ENCODE measurements around the gene HOTAIR.

The HOTAIR gene

DNA sequence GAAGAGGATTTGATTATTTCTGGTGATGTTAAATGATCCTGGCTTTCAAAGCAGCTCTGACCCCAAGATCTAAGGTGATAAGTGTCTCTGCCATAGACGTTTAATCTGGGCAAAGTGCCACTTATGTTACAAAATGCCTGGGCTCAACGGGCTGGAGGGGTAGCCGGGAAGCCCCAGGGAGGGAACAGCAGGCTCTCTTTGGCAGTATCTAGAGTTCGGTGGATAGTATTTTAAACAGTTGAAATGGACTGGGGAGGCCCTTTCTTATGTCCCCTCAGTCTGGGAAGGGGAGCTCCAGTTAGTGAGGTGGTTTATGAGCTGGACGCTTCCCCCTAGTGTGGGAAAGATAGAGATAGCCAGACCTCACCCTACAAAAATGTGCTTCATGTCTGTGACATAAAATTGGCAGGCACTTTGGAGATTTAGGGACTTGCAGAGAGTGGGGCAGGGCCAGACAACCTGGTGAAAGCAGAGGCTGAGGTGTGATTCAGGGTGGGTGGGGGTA, 7.3 kb downstream of the HOTAIR start:
- TF ChIP-seq, protein P1, sequence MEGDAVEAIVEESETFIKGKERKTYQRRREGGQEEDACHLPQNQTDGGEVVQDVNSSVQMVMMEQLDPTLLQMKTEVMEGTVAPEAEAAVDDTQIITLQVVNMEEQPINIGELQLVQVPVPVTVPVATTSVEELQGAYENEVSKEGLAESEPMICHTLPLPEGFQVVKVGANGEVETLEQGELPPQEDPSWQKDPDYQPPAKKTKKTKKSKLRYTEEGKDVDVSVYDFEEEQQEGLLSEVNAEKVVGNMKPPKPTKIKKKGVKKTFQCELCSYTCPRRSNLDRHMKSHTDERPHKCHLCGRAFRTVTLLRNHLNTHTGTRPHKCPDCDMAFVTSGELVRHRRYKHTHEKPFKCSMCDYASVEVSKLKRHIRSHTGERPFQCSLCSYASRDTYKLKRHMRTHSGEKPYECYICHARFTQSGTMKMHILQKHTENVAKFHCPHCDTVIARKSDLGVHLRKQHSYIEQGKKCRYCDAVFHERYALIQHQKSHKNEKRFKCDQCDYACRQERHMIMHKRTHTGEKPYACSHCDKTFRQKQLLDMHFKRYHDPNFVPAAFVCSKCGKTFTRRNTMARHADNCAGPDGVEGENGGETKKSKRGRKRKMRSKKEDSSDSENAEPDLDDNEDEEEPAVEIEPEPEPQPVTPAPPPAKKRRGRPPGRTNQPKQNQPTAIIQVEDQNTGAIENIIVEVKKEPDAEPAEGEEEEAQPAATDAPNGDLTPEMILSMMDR (IDR thresholded peaks at IDR 0.05; ENCODE audit: low read depth, low read length, missing control alignments): no peak
- in situ Hi-C loops (cut with HindIII; ENCODE audit: low sequenced_read_pairs): no loop called here
- H3K4me3 ChIP-seq (ENCODE audit: low read depth, low read length): no peak overlapping the region
- DNase-seq (ENCODE audit: low read depth): no peak

DNA sequence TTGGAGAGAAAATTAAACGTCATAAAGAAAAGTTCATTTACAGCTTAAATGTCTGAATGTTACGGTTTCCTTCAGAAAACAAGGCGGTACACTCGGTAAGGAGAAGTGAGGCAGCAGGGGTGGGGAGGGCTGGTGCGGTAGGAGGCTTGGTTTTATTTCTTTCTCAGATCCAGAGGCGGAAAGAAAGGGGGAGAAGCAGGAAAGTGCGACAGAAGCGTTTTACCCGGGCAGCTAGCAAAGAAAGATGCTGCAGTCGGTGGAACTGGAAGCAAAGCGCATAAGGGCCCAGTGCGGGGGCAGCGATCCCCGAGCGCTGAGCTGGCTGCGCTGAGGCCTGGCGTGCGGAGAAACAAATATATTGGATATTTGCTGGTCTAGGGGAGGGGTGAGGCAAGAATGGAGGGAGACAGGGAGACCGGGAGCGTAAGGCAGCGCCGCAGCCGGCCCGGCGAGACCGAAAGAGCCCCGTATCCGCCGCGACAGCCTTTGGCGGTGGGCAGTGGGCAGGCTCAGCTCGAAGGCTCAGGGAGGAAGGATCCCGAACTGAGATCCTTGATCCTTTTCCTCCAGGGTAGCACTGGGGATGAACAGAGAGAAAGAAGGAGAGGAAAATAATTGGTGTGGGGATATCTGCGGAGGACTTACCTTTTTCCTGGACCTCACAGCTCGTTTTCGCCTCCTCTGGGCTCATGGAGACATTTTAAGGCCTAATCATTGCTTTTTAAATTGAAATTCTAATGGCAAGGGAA, 8.2 kb downstream of the HOTAIR start:
- no peak overlapping the region for H3K4me3 ChIP-seq (ENCODE audit: low read depth, low read length)
- DNase-seq (ENCODE audit: low read depth): no peak
- in situ Hi-C loops (cut with HindIII; ENCODE audit: low sequenced_read_pairs): no loop called here
- TF ChIP-seq, protein P1 (IDR thresholded peaks at IDR 0.05; ENCODE audit: low read depth, low read length, missing control alignments): no peak

DNA sequence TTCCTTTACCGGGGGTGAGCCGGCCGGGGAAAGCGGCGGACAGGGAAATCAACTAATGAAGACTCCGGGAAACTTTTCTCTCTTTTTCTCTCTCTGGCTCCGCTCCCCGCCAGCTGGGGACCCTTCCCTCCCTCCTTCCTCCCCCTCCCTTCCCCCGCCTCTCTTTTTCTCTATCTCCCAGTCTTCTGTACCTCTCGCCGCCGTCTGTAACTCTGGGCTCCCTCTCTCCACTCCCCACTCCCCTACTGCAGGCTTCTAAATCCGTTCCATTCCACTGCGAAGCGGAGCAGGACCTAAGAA, 8.7 kb downstream of the HOTAIR start:
- no peak overlapping the region for H3K4me3 ChIP-seq (ENCODE audit: low read depth, low read length)
- no peak for DNase-seq (ENCODE audit: low read depth)
- in situ Hi-C loops (cut with HindIII; ENCODE audit: low sequenced_read_pairs): no loop called here
- TF ChIP-seq, protein P1 (IDR thresholded peaks at IDR 0.05; ENCODE audit: low read depth, low read length, missing control alignments): no peak

DNA sequence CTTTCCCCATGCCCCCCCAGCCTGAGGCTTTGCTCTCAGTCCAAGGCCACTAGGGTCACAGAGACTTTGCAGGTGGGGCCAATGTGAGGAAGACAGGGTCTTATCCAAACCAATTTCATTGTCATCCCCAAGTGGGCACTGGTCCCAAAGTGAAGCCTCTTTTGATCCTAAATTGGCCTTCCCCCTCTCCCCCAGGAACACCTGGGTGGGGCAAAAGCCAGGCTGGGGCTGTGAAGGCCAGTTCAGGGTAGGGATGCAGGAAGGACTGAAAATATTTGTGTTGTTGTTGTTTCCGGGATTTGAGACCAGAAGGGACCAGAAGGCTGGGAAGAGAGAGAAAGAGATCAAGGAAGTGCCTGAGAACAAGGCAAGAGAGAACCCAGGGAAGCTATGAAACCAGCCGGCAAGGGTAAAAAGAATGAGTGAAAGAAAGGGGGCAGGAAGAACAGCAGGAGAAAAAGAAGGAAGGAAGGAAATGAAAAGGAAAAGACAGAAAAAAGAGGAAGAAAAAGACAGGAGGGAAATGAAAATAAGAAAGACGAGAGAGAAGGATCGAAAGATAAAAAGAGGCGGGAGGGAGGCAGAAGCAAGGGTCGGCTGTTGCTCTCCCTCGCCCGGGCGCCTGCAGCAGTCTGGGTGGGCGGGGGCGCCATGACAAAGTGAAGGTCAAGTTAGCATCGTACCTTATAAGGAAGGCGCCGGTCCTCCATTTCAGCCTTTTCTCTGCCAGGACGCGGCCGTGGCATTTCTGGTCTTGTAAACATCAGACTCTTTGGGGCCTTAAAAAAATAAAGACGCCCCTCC, 9.3 kb downstream of the HOTAIR start:
- no peak overlapping the region for H3K4me3 ChIP-seq (ENCODE audit: low read depth, low read length)
- DNase-seq (ENCODE audit: low read depth): no peak
- TF ChIP-seq, protein P1 (IDR thresholded peaks at IDR 0.05; ENCODE audit: low read depth, low read length, missing control alignments): no peak
- in situ Hi-C loops (cut with HindIII; ENCODE audit: low sequenced_read_pairs): no loop called here

DNA sequence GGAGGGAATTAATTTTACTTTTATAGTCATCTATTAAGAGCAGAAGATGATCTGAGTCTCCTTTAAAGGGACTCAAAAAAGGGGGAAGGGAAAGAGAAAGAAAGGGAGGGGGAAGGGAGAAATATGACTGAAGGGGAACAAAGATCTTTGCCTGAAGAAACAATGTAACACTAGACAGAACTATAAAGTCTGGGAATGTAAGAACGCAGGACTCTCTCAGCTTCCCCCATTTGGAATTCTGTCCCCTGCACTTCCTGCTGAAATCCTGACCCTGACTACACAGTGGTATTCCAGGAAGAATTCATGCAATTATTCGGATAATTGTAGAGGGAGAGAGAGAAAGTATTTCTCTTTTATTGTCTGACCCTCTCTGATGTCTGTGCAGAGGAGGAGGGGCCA, 10.4 kb downstream of the HOTAIR start:
- H3K4me3 ChIP-seq (ENCODE audit: low read depth, low read length): no peak overlapping the region
- TF ChIP-seq, protein P1 (IDR thresholded peaks at IDR 0.05; ENCODE audit: low read depth, low read length, missing control alignments): no peak
- in situ Hi-C loops (cut with HindIII; ENCODE audit: low sequenced_read_pairs): no loop called here
- no peak for DNase-seq (ENCODE audit: low read depth)

DNA sequence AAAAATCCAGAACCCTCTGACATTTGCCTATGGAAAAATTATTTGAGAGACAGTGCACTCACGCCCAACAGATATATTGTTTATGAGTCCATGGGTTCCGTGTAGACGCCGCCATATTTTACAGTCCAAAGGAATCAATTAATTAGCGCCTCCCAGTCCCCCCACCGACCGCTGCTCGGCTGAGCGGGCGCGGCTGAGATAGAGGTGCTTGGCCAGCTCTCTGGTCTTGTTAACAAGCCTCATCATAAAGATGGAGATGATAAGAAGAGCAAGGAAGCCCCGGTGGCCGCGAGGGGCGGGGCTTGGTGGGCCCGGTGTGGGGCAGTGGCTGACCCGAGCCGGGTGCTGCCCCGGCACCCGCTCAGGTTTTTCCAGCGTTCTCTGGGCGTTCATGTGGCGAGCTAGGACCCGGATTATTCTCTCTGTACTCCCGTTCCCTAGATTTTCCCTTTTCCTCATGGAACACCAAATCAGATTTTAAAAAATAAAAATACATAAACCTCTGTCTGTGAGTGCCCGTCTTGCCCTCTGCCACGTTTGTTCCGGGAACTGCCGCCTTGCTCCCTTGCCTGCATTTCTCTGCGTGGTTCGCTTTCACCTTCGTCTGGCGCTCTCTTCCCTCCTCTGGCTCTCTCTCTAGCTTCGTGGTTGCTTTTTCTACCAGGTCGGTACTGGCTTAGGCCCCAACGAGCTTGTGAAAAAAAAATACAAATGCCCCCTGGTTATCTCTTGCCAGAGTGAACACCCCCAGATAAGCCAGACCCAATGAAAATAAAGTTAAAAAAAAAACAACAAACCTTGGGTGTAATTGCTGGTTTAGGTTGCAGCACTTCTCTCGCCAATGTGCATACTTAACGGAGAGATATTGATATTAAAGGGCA, 11.1 kb downstream of the HOTAIR start:
- TF ChIP-seq, protein P1 (IDR thresholded peaks at IDR 0.05; ENCODE audit: low read depth, low read length, missing control alignments): no peak
- H3K4me3 ChIP-seq (ENCODE audit: low read depth, low read length): no peak overlapping the region
- in situ Hi-C loops (cut with HindIII; ENCODE audit: low sequenced_read_pairs): no loop called here
- DNase-seq (ENCODE audit: low read depth): no peak
